K562 (cell line): ENCODE results near the gene MDH1B. TPM values are rescaled to one million over a fixed set of nuclear protein-coding genes. Genes with fewer than 3 reads are reported as not detected.

Source experiments
- ATAC-seq: fragments of 200-7000 bp; cut with Tn5 transposase; 3 replicates; pipeline ENCODE4 v1.9.1; 2020; ENCODE audit warnings: moderate library complexity
- BruUV-seq: library from RNA; stranded (reverse); fragments of 400-500 nt; replicated peaks from 2 replicates; lab custom pipeline; 2021; lab: Mats Ljungman, UMichigan
- CTCF ChIA-PET: fragments of 300-600 bp; formaldehyde crosslinking; extraction: SDS; loops from one replicate; lab custom pipeline; 2021; ENCODE audit warnings: low intra/inter-chr PET ratio; lab: Yijun Ruan, JAX
- POLR2A ChIA-PET: fragments of 300-600, 350-650 bp; sonication (Branson Sonifier 250); formaldehyde crosslinking; extraction: SDS; loops from one replicate; lab custom pipeline; 2021; ENCODE audit warnings: antibody characterized with exemption, inconsistent platforms; lab: Yijun Ruan, JAX
- DNase-seq, 4 experiments: peaks; one replicate each; pipeline versions ENCODE4 v3.0.0 to v3.0.0-alpha.2; 2011 to 2018; ENCODE audit warnings: low spot score in 3 of 4, mixed read lengths in 3 of 4; ENCODE audit errors: extremely low read depth in 1 of 4
- FAIRE-seq: peaks from 2 replicates; lab custom pipeline; 2011; peaks lifted over from hg19 to GRCh38; lab: Jason Lieb, UNC
- H2AFZ ChIP-seq: 2 replicates; pipeline ENCODE4 v1.6.0; 2011; ENCODE audit warnings: low read depth, low read length, control low read depth, inconsistent platforms
- H3K27ac ChIP-seq: fragments of 200-600 bp; 3 replicates; pipeline ENCODE4 v1.8.0; 2011; ENCODE audit warnings: low read depth, mild to moderate bottlenecking, control low read depth, inconsistent platforms, low read length, moderate library complexity, mixed read lengths; ENCODE audit errors: extremely low read depth
- H3K27me3 ChIP-seq, 2 experiments: fragments of 300-600 bp in 1 of 2; 2 replicates in 1 of 2; 3 replicates in 1 of 2; pipeline versions ENCODE4 v1.6.0 to v1.8.0; 2011; ENCODE audit warnings: inconsistent platforms in 2 of 2, low read length in 2 of 2, mild to moderate bottlenecking in 1 of 2, mixed read lengths in 1 of 2, moderate library complexity in 1 of 2; ENCODE audit not compliant: control insufficient read depth in 2 of 2, insufficient read depth in 2 of 2
- H3K36me3 ChIP-seq: fragments of 300-600 bp; 3 replicates; pipeline ENCODE4 v1.8.0; 2011; ENCODE audit warnings: mild to moderate bottlenecking, low read length, inconsistent platforms; ENCODE audit not compliant: control insufficient read depth, insufficient read depth
- H3K4me1 ChIP-seq, 2 experiments: fragments of 200-600 bp in 1 of 2; replicated peaks in 1 of 2; 2 replicates in 1 of 2; 3 replicates in 1 of 2; pipeline versions ENCODE4 v1.5.1 to v1.8.0; 2011; ENCODE audit warnings: inconsistent platforms in 2 of 2, low read length in 2 of 2, mild to moderate bottlenecking in 1 of 2, mixed read lengths in 1 of 2, moderate library complexity in 1 of 2; ENCODE audit not compliant: control insufficient read depth in 2 of 2, insufficient read depth in 2 of 2
- H3K4me2 ChIP-seq: 2 replicates; pipeline ENCODE4 v1.6.1; 2011; ENCODE audit warnings: low read length, control low read depth, inconsistent platforms, mixed read lengths; ENCODE audit not compliant: insufficient read depth
- H3K4me3 ChIP-seq: fragments of 200-600 bp; sonication (generic), shearing (Covaris generic); 2 replicates; pipeline ENCODE4 v1.5.1; 2016; ENCODE audit warnings: control low read depth, inconsistent platforms
- H3K79me2 ChIP-seq: fragments of 200-600 bp; 3 replicates; pipeline ENCODE4 v1.8.0; 2011; ENCODE audit warnings: low read length, inconsistent platforms; ENCODE audit not compliant: control insufficient read depth, insufficient read depth
- H3K9ac ChIP-seq, 2 experiments: 2 replicates each; pipeline versions ENCODE4 v1.6.0 to v1.6.1; 2011; ENCODE audit warnings: low read depth in 2 of 2, low read length in 2 of 2, control low read depth in 1 of 2, inconsistent platforms in 1 of 2, mild to moderate bottlenecking in 1 of 2, mixed read lengths in 1 of 2; ENCODE audit not compliant: insufficient read depth in 1 of 2
- H3K9me1 ChIP-seq: one replicate; pipeline ENCODE4 v1.6.0; 2011; ENCODE audit warnings: inconsistent platforms, mild to moderate bottlenecking, low read length, moderate library complexity; ENCODE audit not compliant: control insufficient read depth, insufficient read depth
- H3K9me3 ChIP-seq: replicated peaks from 2 replicates; pipeline ENCODE4 v1.5.1; 2011; ENCODE audit warnings: low read depth, low read length, inconsistent platforms; ENCODE audit not compliant: control insufficient read depth, insufficient read depth
- H4K20me1 ChIP-seq: replicated peaks from 2 replicates; pipeline ENCODE4 v1.6.1; 2011; ENCODE audit warnings: low read length, inconsistent platforms, mixed read lengths; ENCODE audit not compliant: control insufficient read depth, insufficient read depth
- ATF4 ChIP-seq: fragments of 450-650 bp; formaldehyde crosslinking; IDR thresholded peaks from 2 replicates; pipeline ENCODE4 v1.4.0; 2022; ENCODE audit warnings: mild to moderate bottlenecking, moderate library complexity
- MAFG ChIP-seq: fragments of 450-650 bp; conservative IDR thresholded peaks from 2 replicates; pipeline ENCODE4 v1.6.1; 2016; ENCODE audit warnings: missing genetic modification characterization, missing compliant biosample characterization
- PRMT5 ChIP-seq: sonication (generic); formaldehyde crosslinking; IDR thresholded peaks from 2 replicates; pipeline ENCODE4 v1.5.0; 2020; ENCODE audit warnings: missing genetic modification reagents
- STAT5A ChIP-seq: IDR thresholded peaks from 2 replicates; pipeline ENCODE4 v1.6.1; 2012; ENCODE audit warnings: low read length, inconsistent platforms, borderline replicate concordance
- ZC3H11A ChIP-seq: IDR thresholded peaks from 2 replicates; pipeline ENCODE4 v1.6.1; 2012; ENCODE audit warnings: low read depth, low read length, improper control_type of control experiment
- ZFX ChIP-seq: sonication (generic); formaldehyde crosslinking; IDR thresholded peaks from 2 replicates; pipeline ENCODE4 v1.8.0; 2022; ENCODE audit warnings: mild to moderate bottlenecking, missing genetic modification reagents, moderate library complexity
- ZNF143 ChIP-seq: sonication (generic); formaldehyde crosslinking; IDR thresholded peaks from 2 replicates; pipeline ENCODE4 v1.9.0; 2022; ENCODE audit warnings: mild to moderate bottlenecking, missing genetic modification reagents
- ZNF23 ChIP-seq: fragments of 250-450 bp; sonication (Bioruptor Pico); IDR thresholded peaks from 2 replicates; pipeline ENCODE4 v1.4.0; 2020; ENCODE audit warnings: mild to moderate bottlenecking
- WGBS: fragments of 100-300 bp; shearing (Covaris generic); methylation state at CpG from one replicate; pipeline ENCODE4 v1.1.6; 2016; ENCODE audit warnings: low coverage, mixed read lengths; ENCODE audit not compliant: insufficient coverage; ENCODE audit errors: missing lambda C conversion rate; 5-methylcytosine and 5-hydroxymethylcytosine counted together
- in situ Hi-C: fragments of 300-500 bp; cut with MboI; formaldehyde crosslinking; loops from 4 replicates; pipeline ENCODE4 v1.15.0; 2018; ENCODE audit warnings: inconsistent platforms, mixed read lengths
- intact Hi-C: fragments of 100-400 bp; cut with micrococcal nuclease; formaldehyde crosslinking; loops from 2 replicates; pipeline ENCODE4 v1.14.2; 2022
- polyA plus RNA-seq, 8 experiments: library from polyadenylated mRNA; depleted of rRNA in 4 of 8; stranded (reverse) in 5 of 8; unstranded in 3 of 8; fragments of >200 nt; fragmentation: Nextera tagmentation in 2 of 8; fragmentation: Illumina TruSeq in 1 of 8; extraction: Ambion mirVana in 2 of 8; extraction: Trizol in 1 of 8; gene quantifications; 2 replicates each; pipeline versions ENCODE4 v1.2.1 to v1.2.3, GENCODE V29; 2011 to 2014; ENCODE audit warnings: inconsistent platforms in 1 of 8, missing spikeins in 1 of 8
- total RNA-seq, 7 experiments: library from RNA; depleted of rRNA in 6 of 7; stranded (reverse); fragments of >200 nt in 6 of 7; fragmentation: Illumina TruSeq in 2 of 7; extraction: Trizol in 2 of 7; gene quantifications; 2 replicates each; pipeline versions ENCODE4 v1.2.1 to v1.2.3, GENCODE V29; 2011 to 2021; ENCODE audit warnings: low replicate concordance in 1 of 7
- TF ChIP-seq, protein P1 (sequence below): fragments of 250-450 bp; sonication (Bioruptor Pico); IDR thresholded peaks from 2 replicates; pipeline ENCODE4 v1.5.0; 2020; ENCODE audit warnings: mild to moderate bottlenecking, borderline replicate concordance

MDH1B gene
- total and polyA plus RNA-seq, 9 of the 15 experiments (the other 6 are each of a cell fraction or from before 2014, with no cell fraction given), result 0.06 to 0.16 (median 0.14) TPM; not detected in 5

DNA sequence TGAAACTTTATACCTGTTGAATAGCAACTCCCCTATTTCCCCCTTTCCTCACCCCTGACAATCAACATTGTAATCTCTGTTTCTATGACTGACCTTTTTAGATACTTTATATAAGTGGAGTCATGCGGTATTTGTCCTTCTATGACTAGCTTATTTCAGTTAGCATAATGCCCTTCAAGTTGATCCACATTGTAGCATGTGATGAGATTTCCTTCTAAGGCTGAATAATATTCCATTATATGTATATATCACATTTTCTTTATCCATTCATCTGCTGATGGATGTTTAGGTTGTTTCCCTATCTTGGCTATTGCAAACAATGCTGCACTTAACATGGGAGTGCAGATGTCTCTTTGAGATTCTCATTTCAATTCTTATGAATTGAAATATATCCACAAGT lies 9.7 kb upstream of the MDH1B start (continued):
- TF ChIP-seq, protein P1, sequence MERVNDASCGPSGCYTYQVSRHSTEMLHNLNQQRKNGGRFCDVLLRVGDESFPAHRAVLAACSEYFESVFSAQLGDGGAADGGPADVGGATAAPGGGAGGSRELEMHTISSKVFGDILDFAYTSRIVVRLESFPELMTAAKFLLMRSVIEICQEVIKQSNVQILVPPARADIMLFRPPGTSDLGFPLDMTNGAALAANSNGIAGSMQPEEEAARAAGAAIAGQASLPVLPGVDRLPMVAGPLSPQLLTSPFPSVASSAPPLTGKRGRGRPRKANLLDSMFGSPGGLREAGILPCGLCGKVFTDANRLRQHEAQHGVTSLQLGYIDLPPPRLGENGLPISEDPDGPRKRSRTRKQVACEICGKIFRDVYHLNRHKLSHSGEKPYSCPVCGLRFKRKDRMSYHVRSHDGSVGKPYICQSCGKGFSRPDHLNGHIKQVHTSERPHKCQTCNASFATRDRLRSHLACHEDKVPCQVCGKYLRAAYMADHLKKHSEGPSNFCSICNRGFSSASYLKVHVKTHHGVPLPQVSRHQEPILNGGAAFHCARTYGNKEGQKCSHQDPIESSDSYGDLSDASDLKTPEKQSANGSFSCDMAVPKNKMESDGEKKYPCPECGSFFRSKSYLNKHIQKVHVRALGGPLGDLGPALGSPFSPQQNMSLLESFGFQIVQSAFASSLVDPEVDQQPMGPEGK (CRISPR knock-in tag), result no peak
- TF ChIP-seq MAFG (tag), result no peak
- no peak for TF ChIP-seq ZC3H11A
- no peak for TF ChIP-seq STAT5A
- no peak for TF ChIP-seq PRMT5 (CRISPR knock-in tag)
- TF ChIP-seq ZNF23, result no peak
- no peak for TF ChIP-seq ZNF143 (CRISPR knock-in tag)

- H4K20me1 ChIP-seq, result no peaks in the 10 kb centered on the region
- in situ Hi-C loops, result no loop called here
- peak overlapping the region; percentile 91; the same call in 2 of the 3 replicates for H3K27ac ChIP-seq
- TF ChIP-seq ZFX (CRISPR knock-in tag), result 0 out of 2 replicates have a peak, but pooled peaks have one; percentile 0
- no peak for TF ChIP-seq ATF4 (CRISPR knock-in tag)
- TF ChIP-seq, all 486 proteins: peak for 1
- H3K9ac ChIP-seq, result peak overlapping the region; percentile 91 to 94
- peaks cover 3% of the 10 kb centered on the region in 2 experiments; a peak in 3 of 5 replicates for H3K4me1 ChIP-seq
- DNase-seq (no peak), ATAC-seq (peak; percentile 11), FAIRE-seq (no peak)
- ChIA-PET CTCF (no interaction called here), POLR2A (interaction anchor here (0.5 to 0.6 kb wide), 2 partner anchors 139 to 764 kb away, joined by 3 to 5 read pairs; no protein-coding TSS in a partner anchor)
- H3K4me3 ChIP-seq, result peak overlapping the region; percentile 57
- H2AFZ ChIP-seq, result peak overlapping the region; percentile 100; the same call in 1 of the 2 replicates
- H3K9me1 ChIP-seq, result no peaks in the 10 kb centered on the region
- peaks cover 38% of the 10 kb centered on the region for H3K79me2 ChIP-seq
- no peaks in the 10 kb centered on the region for H3K9me3 ChIP-seq
- WGBS, result 38% methylated on average over 9 of the region's 12 CpGs
- H3K27me3 ChIP-seq, result no peaks in the 10 kb centered on the region
- peaks cover 41% of the 10 kb centered on the region for H3K36me3 ChIP-seq
- intact Hi-C loops, result no loop called here
- peak overlapping the region; percentile 87 for H3K4me2 ChIP-seq
- no TSS peak for BruUV-seq
Measured at GRCh38 chr2:206766057-206766930, 1.2 kb upstream of the MDH1B start.
